HFFc6 (cell line): Measurements from ENCODE around the gene SIRPA. TPM values are rescaled to one million over a fixed set of nuclear protein-coding genes. Genes with fewer than 3 reads are reported as not detected.
"Not testable (repeated sequence)": the region's sequence is repeated elsewhere in the genome, so short reads cannot be mapped to it uniquely, and the experiment has no call there.

Experiments used
- DNase-seq: peaks from one replicate; pipeline ENCODE4 v3.0.0-alpha.2; 2018
- H3K27ac Mint-ChIP-seq: 2 replicates; pipeline ENCODE4 v1.8.0; 2020; ENCODE audit warnings: mild to moderate bottlenecking, mixed read lengths
- H3K27me3 Mint-ChIP-seq: 2 replicates; pipeline ENCODE4 v1.8.0; 2021; ENCODE audit warnings: mild to moderate bottlenecking, moderate library complexity, mixed read lengths; ENCODE audit not compliant: insufficient read depth
- H3K36me3 Mint-ChIP-seq: 2 replicates; pipeline ENCODE4 v1.8.0; 2021; ENCODE audit warnings: low read depth, mixed read lengths
- H3K4me1 Mint-ChIP-seq: 2 replicates; pipeline ENCODE4 v1.8.0; 2020; ENCODE audit warnings: low read depth, mixed read lengths
- H3K4me3 Mint-ChIP-seq: 2 replicates; pipeline ENCODE4 v1.8.0; 2020; ENCODE audit warnings: mild to moderate bottlenecking, moderate library complexity, mixed read lengths
- H3K9me3 Mint-ChIP-seq: 2 replicates; pipeline ENCODE4 v1.8.0; 2020; ENCODE audit warnings: mild to moderate bottlenecking, mixed read lengths
- CTCF ChIP-seq: fragments of 200-600 bp; sonication (generic); IDR thresholded peaks from 2 replicates; pipeline ENCODE4 v1.5.0; 2021; ENCODE audit warnings: antibody characterized with exemption, mild to moderate bottlenecking
- total RNA-seq, 6 experiments: library from RNA; stranded (reverse); fragmentation: NEBNext Ultra II Directional; extraction: Animal tissue kit (Norgen Biotek cat#: 25700); gene quantifications; 2 replicates in 1 of 6; 3 replicates in 5 of 6; pipeline ENCODE4 v1.2.3, GENCODE V29; 2021

Gene SIRPA
- total RNA-seq, 6 experiments from 2014 or later = 44.0 to 66.2 (median 47.5) TPM

GRCh38 chr20:1907586-1907985, 12.4 kb downstream of the SIRPA start:
- no peaks in the 10 kb centered on the region for H3K9me3 Mint-ChIP-seq
- no peaks in the 10 kb centered on the region; the same call in 1 of the 2 replicates for H3K36me3 Mint-ChIP-seq
- peak overlapping the region; percentile 65 for H3K27ac Mint-ChIP-seq
- H3K4me3 Mint-ChIP-seq = no peak overlapping the region
- peaks cover 26% of the 10 kb centered on the region for H3K4me1 Mint-ChIP-seq
- peak; percentile 25 for DNase-seq
- no peaks in the 10 kb centered on the region; the same call in 1 of the 2 replicates for H3K27me3 Mint-ChIP-seq
- no peak for TF ChIP-seq CTCF

DNA sequence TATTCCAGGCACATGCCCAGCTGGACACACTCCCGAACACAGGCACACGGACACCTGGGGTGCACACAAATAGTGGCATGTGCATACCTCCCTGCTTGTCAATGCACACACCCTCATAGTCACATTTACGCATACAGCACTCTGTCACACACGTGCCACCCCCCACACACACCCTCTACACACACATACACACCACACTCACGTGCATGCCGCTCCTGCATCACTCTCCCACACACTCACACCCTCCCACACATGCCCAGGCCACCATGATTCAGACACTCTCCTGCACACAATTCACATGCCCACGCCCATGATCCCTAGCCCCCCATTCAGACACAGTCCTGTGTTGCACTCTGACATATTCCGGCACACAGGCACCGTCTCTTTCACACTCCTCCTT, 13.0 kb downstream of the SIRPA start:
- DNase-seq = no peak
- no peaks in the 10 kb centered on the region for H3K9me3 Mint-ChIP-seq
- no peak for TF ChIP-seq CTCF
- no peak overlapping the region for H3K4me3 Mint-ChIP-seq
- no peaks in the 10 kb centered on the region; the same call in 1 of the 2 replicates for H3K36me3 Mint-ChIP-seq
- no peaks in the 10 kb centered on the region; the same call in 1 of the 2 replicates for H3K27me3 Mint-ChIP-seq
- H3K4me1 Mint-ChIP-seq = peaks cover 26% of the 10 kb centered on the region
- no peak overlapping the region for H3K27ac Mint-ChIP-seq

DNA sequence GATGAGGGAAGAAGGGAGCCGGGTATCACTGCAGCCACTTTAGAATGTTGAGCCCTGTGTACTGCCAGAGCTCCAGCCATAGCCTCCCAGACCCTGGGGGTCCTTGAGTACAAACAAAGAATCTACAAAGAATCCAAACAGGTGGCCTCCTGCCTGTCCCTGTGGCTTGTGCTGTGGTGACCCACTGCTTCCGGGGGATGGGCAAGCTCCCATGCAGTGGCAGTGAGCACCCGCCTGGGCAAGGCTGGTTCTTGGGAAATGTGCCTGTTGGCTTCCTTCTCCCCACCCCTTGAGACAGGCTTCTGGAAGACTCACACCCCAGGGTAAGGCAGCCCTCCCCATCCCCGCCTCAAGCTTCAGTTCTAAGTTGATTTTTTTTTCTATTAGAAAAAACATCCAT, 13.9 kb downstream of the SIRPA start:
- Mint-ChIP-seq H3K27ac (no peak overlapping the region), H3K9me3 (no peaks in the 10 kb centered on the region), H3K27me3 (no peaks in the 10 kb centered on the region; the same call in 1 of the 2 replicates), H3K4me1 (peaks cover 26% of the 10 kb centered on the region), H3K4me3 (no peak overlapping the region), H3K36me3 (peaks cover 4% of the 10 kb centered on the region; the same call in 1 of the 2 replicates)
- TF ChIP-seq CTCF = no peak
- DNase-seq = no peak

DNA sequence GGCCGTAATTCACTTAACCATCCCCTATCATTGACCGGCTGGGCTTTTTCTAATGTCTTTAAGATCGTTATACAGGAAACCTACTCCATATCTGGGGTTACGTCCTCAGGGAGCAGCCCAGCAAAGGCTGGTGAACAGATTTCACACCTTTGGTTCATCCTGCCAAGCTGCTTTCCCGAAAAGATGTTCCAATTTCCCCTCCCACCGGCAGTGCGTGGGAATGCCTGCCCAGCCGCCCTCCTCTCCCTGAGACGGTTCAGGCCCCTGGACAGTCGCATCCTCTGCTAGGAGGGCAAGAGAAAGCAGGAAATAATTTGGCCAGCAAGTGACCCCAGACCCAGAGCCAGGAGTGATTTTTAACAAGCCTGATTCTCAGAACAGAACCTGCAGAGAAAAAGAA, 16.3 kb downstream of the SIRPA start:
- Mint-ChIP-seq H3K4me3 (no peak overlapping the region), H3K27me3 (no peaks in the 10 kb centered on the region; the same call in 1 of the 2 replicates), H3K9me3 (no peaks in the 10 kb centered on the region), H3K27ac (no peak overlapping the region), H3K36me3 (peaks cover 9% of the 10 kb centered on the region), H3K4me1 (peaks cover 19% of the 10 kb centered on the region)
- no peak for DNase-seq
- TF ChIP-seq CTCF = no peak

DNA sequence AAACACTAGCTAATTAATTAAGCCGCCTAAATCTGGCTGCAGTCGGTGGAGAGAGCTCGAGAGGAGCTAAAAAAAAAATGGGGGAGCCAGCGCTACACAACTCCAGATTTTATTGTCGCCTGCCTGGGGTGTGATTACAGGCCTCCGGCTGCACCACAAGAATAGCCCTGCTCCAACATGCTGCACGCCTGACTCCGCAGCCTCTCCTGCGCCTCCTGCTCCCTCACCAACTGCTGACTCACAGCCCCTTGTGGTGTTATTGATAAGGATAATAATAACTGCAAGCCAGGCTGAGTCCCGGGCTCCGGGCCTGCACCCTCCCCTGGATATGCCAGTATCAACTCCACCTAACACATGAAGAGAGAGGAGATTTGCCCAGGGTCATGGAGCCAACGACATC, 16.8 kb downstream of the SIRPA start:
- Mint-ChIP-seq H3K27ac (no peak overlapping the region), H3K9me3 (no peaks in the 10 kb centered on the region), H3K4me1 (peaks cover 16% of the 10 kb centered on the region), H3K4me3 (no peak overlapping the region), H3K36me3 (peaks cover 13% of the 10 kb centered on the region), H3K27me3 (no peaks in the 10 kb centered on the region; the same call in 1 of the 2 replicates)
- TF ChIP-seq CTCF = no peak
- DNase-seq = no peak

- H3K4me3 Mint-ChIP-seq = no peak overlapping the region
- no peak for DNase-seq
- H3K27ac Mint-ChIP-seq = no peak overlapping the region
- peaks cover 11% of the 10 kb centered on the region for H3K4me1 Mint-ChIP-seq
- H3K9me3 Mint-ChIP-seq = no peaks in the 10 kb centered on the region
- TF ChIP-seq CTCF = no peak
- no peaks in the 10 kb centered on the region; the same call in 1 of the 2 replicates for H3K27me3 Mint-ChIP-seq
- H3K36me3 Mint-ChIP-seq = peaks cover 13% of the 10 kb centered on the region
Observed at GRCh38 chr20:1912646-1913045, 17.4 kb downstream of the SIRPA start.

GRCh38 chr20:1915233-1915632, 20.0 kb downstream of the SIRPA start:
- not testable (repeated sequence) for H3K4me3 Mint-ChIP-seq, H3K9me3 Mint-ChIP-seq, DNase-seq, H3K27me3 Mint-ChIP-seq, H3K4me1 Mint-ChIP-seq, H3K27ac Mint-ChIP-seq
- H3K36me3 Mint-ChIP-seq = peaks cover 16% of the 10 kb centered on the region
